ENCODE data around the gene CPED1.
"Not testable (repeated sequence)": the region's sequence is repeated elsewhere in the genome, so short reads cannot be mapped to it uniquely, and the experiment has no call there.

Gene CPED1

GRCh38 chr7:121071132-121071531 is 82.6 kb downstream of the CPED1 start:
- Histone ChIP-seq H3K36me3 (ENCODE audit: control insufficient read depth, insufficient read depth, low read length) (no peaks in the 10 kb centered on the region), H3K9me3 (ENCODE audit: control insufficient read depth, insufficient read depth, low read length) (no peaks in the 10 kb centered on the region), H3K27ac (ENCODE audit: low read length) (no peak overlapping the region), H3K4me3 (ENCODE audit: low read length) (no peak overlapping the region), H3K27me3 (ENCODE audit: control insufficient read depth, insufficient read depth, low read length) (no peaks in the 10 kb centered on the region), H3K4me1 (ENCODE audit: control insufficient read depth, insufficient read depth, low read length) (no peaks in the 10 kb centered on the region)
- WGBS (ENCODE audit: insufficient coverage, insufficient read length), result no CpG with 5 or more reads among the region's 1 CpG
- DNase-seq (ENCODE audit: low read depth, low spot score), result no peak

- H3K4me3 ChIP-seq (ENCODE audit: low read length), result no peak overlapping the region
- no CpG with 5 or more reads among the region's 2 CpGs for WGBS (ENCODE audit: insufficient coverage, insufficient read length)
- no peaks in the 10 kb centered on the region for H3K4me1 ChIP-seq (ENCODE audit: control insufficient read depth, insufficient read depth, low read length)
- no peak overlapping the region for H3K27ac ChIP-seq (ENCODE audit: low read length)
- H3K27me3 ChIP-seq (ENCODE audit: control insufficient read depth, insufficient read depth, low read length), result no peaks in the 10 kb centered on the region
- H3K36me3 ChIP-seq (ENCODE audit: control insufficient read depth, insufficient read depth, low read length), result no peaks in the 10 kb centered on the region
- H3K9me3 ChIP-seq (ENCODE audit: control insufficient read depth, insufficient read depth, low read length), result no peaks in the 10 kb centered on the region
- no peak for DNase-seq (ENCODE audit: low read depth, low spot score)
Measured at GRCh38 chr7:121071662-121072061, 83.2 kb downstream of the CPED1 start.

- no peaks in the 10 kb centered on the region for H3K36me3 ChIP-seq (ENCODE audit: control insufficient read depth, insufficient read depth, low read length)
- no peaks in the 10 kb centered on the region for H3K27me3 ChIP-seq (ENCODE audit: control insufficient read depth, insufficient read depth, low read length)
- no peaks in the 10 kb centered on the region for H3K4me1 ChIP-seq (ENCODE audit: control insufficient read depth, insufficient read depth, low read length)
- no peaks in the 10 kb centered on the region for H3K9me3 ChIP-seq (ENCODE audit: control insufficient read depth, insufficient read depth, low read length)
- no peak overlapping the region for H3K27ac ChIP-seq (ENCODE audit: low read length)
- WGBS (ENCODE audit: insufficient coverage, insufficient read length), result no CpG with 5 or more reads among the region's 2 CpGs
- H3K4me3 ChIP-seq (ENCODE audit: low read length), result no peak overlapping the region
- no peak for DNase-seq (ENCODE audit: low read depth, low spot score)
Measured at GRCh38 chr7:121072826-121073225, 84.3 kb downstream of the CPED1 start.

GRCh38 chr7:121073463-121074099 is 85.1 kb downstream of the CPED1 start:
- H3K27me3 ChIP-seq (ENCODE audit: control insufficient read depth, insufficient read depth, low read length), result no peaks in the 10 kb centered on the region
- DNase-seq (ENCODE audit: low read depth, low spot score), result no peak
- no CpG with 5 or more reads among the region's 3 CpGs for WGBS (ENCODE audit: insufficient coverage, insufficient read length)

DNA sequence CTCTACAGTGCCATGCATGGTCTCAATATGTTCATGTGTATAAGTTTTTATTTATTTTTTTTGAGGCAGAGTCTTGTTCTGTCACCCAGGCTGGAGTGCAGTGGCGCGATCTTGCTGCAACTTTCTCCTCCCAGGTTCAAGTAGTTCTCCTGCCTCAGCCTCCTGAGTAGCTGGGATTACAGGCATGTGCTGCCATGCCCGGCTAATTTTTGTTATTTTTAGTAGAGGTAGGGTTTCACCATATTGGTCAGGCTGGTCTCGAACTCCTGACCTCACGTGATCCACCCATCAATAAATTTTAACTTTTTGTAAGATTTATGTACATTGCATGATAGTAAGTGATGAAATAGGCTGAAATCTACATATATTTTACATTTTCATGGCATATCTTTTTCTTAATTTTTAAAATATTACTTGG is 86.9 kb downstream of the CPED1 start:
- H3K36me3 ChIP-seq (ENCODE audit: control insufficient read depth, insufficient read depth, low read length); H3K4me3 ChIP-seq (ENCODE audit: low read length); H3K4me1 ChIP-seq (ENCODE audit: control insufficient read depth, insufficient read depth, low read length); H3K27me3 ChIP-seq (ENCODE audit: control insufficient read depth, insufficient read depth, low read length); DNase-seq (ENCODE audit: low read depth, low spot score); H3K9me3 ChIP-seq (ENCODE audit: control insufficient read depth, insufficient read depth, low read length); H3K27ac ChIP-seq (ENCODE audit: low read length): not testable (repeated sequence)
- WGBS (ENCODE audit: insufficient coverage, insufficient read length), result no CpG with 5 or more reads among the region's 5 CpGs

More at GRCh38 chr7:121073463-121074099, 85.1 kb downstream of the CPED1 start:
- H3K4me3 ChIP-seq (ENCODE audit: low read length), result no peak overlapping the region
- no peaks in the 10 kb centered on the region for H3K4me1 ChIP-seq (ENCODE audit: control insufficient read depth, insufficient read depth, low read length)
- no peak overlapping the region for H3K27ac ChIP-seq (ENCODE audit: low read length)
- H3K9me3 ChIP-seq (ENCODE audit: control insufficient read depth, insufficient read depth, low read length), result no peaks in the 10 kb centered on the region
- H3K36me3 ChIP-seq (ENCODE audit: control insufficient read depth, insufficient read depth, low read length), result no peaks in the 10 kb centered on the region

GRCh38 chr7:121075952-121076349 is 87.4 kb downstream of the CPED1 start:
- WGBS (ENCODE audit: insufficient coverage, insufficient read length), result no CpG with 5 or more reads among the region's 3 CpGs
- H3K36me3 ChIP-seq (ENCODE audit: control insufficient read depth, insufficient read depth, low read length), result no peaks in the 10 kb centered on the region
- H3K4me3 ChIP-seq (ENCODE audit: low read length), result no peak overlapping the region

DNA sequence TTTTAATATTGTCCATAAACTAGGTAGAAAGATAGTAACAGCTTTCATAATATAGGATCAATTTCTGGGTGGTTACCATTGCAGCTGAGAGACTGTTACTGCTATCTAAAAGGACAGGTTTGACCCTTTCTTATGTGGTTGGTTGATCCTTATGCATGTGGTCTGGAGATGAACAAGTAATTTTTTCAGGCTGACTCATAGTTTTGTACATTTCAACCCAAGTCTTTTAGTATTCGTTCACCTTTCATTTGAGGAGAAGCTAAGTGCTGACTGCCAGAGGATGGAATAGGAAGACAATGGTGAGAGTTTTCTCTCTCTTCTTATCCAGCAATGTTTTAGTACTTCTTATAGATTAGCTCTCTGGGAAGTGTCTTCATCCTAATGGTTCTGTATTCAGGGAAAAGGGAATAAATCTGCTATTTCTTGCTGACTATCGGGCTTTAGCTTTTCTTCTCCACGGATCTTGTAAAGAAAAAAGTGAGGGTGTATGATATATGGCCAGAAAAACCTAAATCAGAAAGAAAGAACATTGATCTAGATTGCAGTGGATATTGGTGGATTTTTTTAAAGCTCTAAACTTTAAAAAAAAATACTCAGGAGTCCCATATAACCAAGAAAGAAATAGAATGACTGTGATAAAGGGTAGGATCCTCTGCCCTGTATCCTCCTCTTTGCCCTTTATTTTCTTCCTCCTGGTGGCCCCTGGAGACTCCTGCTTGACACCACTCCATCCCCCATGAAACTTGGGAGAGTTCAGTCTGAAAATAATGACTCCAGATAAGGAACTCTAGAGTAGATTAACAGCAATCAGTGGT is 88.0 kb downstream of the CPED1 start:
- no peak for DNase-seq (ENCODE audit: low read depth, low spot score)
- no peak overlapping the region for H3K4me3 ChIP-seq (ENCODE audit: low read length)
- no peaks in the 10 kb centered on the region for H3K36me3 ChIP-seq (ENCODE audit: control insufficient read depth, insufficient read depth, low read length)
- H3K9me3 ChIP-seq (ENCODE audit: control insufficient read depth, insufficient read depth, low read length), result no peaks in the 10 kb centered on the region
- no peaks in the 10 kb centered on the region for H3K27me3 ChIP-seq (ENCODE audit: control insufficient read depth, insufficient read depth, low read length)
- H3K4me1 ChIP-seq (ENCODE audit: control insufficient read depth, insufficient read depth, low read length), result no peaks in the 10 kb centered on the region
- WGBS (ENCODE audit: insufficient coverage, insufficient read length), result no CpG with 5 or more reads among the region's 3 CpGs
- no peak overlapping the region for H3K27ac ChIP-seq (ENCODE audit: low read length)

More at GRCh38 chr7:121075952-121076349, 87.4 kb downstream of the CPED1 start:
- no peaks in the 10 kb centered on the region for H3K4me1 ChIP-seq (ENCODE audit: control insufficient read depth, insufficient read depth, low read length)
- DNase-seq (ENCODE audit: low read depth, low spot score), result no peak
- no peak overlapping the region for H3K27ac ChIP-seq (ENCODE audit: low read length)
- H3K27me3 ChIP-seq (ENCODE audit: control insufficient read depth, insufficient read depth, low read length), result no peaks in the 10 kb centered on the region
- no peaks in the 10 kb centered on the region for H3K9me3 ChIP-seq (ENCODE audit: control insufficient read depth, insufficient read depth, low read length)

DNA sequence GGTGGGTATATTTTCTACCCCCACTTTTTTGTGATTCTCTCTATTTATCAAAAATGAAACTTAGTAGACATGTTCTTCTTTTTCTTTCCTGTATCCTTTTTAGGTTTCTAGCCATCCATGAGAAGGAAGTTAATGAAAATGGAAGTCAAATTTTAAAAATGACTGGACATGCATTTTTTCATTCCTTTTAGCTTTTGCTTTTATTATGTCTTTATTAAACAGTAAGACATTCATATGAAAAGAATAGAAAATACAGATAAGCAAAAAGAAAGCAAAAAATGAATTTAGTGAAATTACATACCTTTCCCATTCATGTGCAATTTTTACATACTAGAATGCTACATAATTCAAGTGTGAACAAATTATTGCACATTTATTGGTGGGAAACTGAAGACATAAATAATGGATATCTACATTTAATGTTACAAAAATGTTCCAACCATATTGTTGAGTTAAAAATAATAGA is 88.7 kb downstream of the CPED1 start:
- Histone ChIP-seq H3K27ac (ENCODE audit: low read length) (no peak overlapping the region), H3K27me3 (ENCODE audit: control insufficient read depth, insufficient read depth, low read length) (no peaks in the 10 kb centered on the region), H3K4me3 (ENCODE audit: low read length) (no peak overlapping the region), H3K36me3 (ENCODE audit: control insufficient read depth, insufficient read depth, low read length) (no peaks in the 10 kb centered on the region), H3K9me3 (ENCODE audit: control insufficient read depth, insufficient read depth, low read length) (no peaks in the 10 kb centered on the region), H3K4me1 (ENCODE audit: control insufficient read depth, insufficient read depth, low read length) (no peaks in the 10 kb centered on the region)
- no peak for DNase-seq (ENCODE audit: low read depth, low spot score)

DNA sequence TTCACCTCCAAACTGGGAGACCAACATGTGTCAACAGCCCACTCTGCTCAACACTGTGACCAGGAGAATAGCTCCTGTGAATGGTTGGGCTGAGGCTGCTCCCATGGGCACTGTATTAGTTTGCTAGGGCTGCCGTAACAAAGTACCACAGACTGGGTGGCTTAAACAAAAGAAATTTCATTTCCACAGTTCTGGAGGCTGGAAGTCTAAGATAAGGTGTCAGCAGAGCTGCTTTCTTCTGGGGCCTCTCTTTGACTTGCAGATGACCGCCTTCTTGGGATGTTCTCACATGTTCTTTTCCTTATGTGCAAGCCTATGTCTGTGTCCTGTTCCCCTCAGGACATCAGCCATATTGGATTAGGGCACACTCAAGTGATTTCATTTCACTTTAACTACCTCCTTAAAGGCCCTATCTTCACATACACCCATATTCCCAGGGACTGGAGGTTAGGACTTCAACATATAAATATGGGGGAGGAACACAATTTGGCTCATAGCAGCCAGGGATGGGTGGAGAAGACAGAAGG is 90.3 kb downstream of the CPED1 start:
- no CpG with 5 or more reads among the region's 2 CpGs for WGBS (ENCODE audit: insufficient coverage, insufficient read length)
- DNase-seq (ENCODE audit: low read depth, low spot score), result no peak
- Histone ChIP-seq H3K9me3 (ENCODE audit: control insufficient read depth, insufficient read depth, low read length) (no peaks in the 10 kb centered on the region), H3K4me1 (ENCODE audit: control insufficient read depth, insufficient read depth, low read length) (no peaks in the 10 kb centered on the region), H3K27ac (ENCODE audit: low read length) (no peak overlapping the region), H3K27me3 (ENCODE audit: control insufficient read depth, insufficient read depth, low read length) (no peaks in the 10 kb centered on the region), H3K36me3 (ENCODE audit: control insufficient read depth, insufficient read depth, low read length) (no peaks in the 10 kb centered on the region), H3K4me3 (ENCODE audit: low read length) (no peak overlapping the region)

DNA sequence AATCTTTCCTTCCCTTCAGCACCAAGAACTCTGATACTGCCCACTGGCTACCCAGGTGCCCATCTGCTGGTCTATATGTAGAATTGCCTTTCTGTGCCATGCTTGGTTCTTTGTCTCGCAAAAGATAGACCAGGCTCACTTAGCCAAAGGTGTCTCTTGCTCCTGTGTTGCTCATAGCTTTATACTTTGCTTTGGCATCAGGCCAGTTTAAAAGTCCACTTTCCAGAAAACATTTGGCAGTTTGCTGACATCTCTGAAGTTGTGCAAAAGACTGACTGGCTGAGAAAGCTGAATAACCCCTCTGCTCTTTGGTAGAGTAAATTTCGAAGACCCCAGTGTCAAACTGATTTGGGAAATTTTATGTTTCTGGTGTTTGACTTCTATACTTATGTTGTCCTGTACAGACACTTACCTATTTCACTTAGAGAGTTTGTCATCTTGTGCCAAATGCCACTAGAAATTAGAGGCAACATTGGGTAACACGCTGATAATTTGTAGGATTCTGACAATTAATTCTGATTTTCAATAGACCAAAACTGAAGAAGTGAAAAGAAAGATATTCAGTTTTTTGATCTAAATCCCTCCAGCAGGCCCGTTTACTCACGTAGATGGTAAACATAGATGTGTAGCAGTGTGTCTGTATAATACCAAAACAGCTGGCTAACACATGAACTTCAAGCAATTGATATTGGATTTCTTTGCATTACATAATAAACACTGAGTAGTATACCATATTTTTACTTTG is 91.1 kb downstream of the CPED1 start:
- no peaks in the 10 kb centered on the region for H3K27me3 ChIP-seq (ENCODE audit: control insufficient read depth, insufficient read depth, low read length)
- no peaks in the 10 kb centered on the region for H3K36me3 ChIP-seq (ENCODE audit: control insufficient read depth, insufficient read depth, low read length)
- H3K4me1 ChIP-seq (ENCODE audit: control insufficient read depth, insufficient read depth, low read length), result no peaks in the 10 kb centered on the region
- no peak for DNase-seq (ENCODE audit: low read depth, low spot score)
- H3K9me3 ChIP-seq (ENCODE audit: control insufficient read depth, insufficient read depth, low read length), result no peaks in the 10 kb centered on the region
- H3K27ac ChIP-seq (ENCODE audit: low read length), result no peak overlapping the region
- no CpG with 5 or more reads among the region's 5 CpGs for WGBS (ENCODE audit: insufficient coverage, insufficient read length)
- H3K4me3 ChIP-seq (ENCODE audit: low read length), result no peak overlapping the region

All from iPS DF 6.9 (cell line).